Renal cortical epithelial cell (primary cell): ENCODE data around the gene CNTN5. TPM values are rescaled to one million over a fixed set of nuclear protein-coding genes. Genes with fewer than 3 reads are reported as not detected.

ENCODE experiments used
- DNase-seq: peaks from one replicate; pipeline ENCODE4 v3.0.0-alpha.2; 2011; ENCODE audit warnings: low read depth
- total RNA-seq: library from RNA; depleted of rRNA; stranded (reverse); fragments of >200 nt; gene quantifications from 2 replicates; pipeline ENCODE4 v1.2.3, GENCODE V29; 2014

Gene CNTN5
- total RNA-seq, 1 donor from 2014 or later: 0.10 TPM

DNA sequence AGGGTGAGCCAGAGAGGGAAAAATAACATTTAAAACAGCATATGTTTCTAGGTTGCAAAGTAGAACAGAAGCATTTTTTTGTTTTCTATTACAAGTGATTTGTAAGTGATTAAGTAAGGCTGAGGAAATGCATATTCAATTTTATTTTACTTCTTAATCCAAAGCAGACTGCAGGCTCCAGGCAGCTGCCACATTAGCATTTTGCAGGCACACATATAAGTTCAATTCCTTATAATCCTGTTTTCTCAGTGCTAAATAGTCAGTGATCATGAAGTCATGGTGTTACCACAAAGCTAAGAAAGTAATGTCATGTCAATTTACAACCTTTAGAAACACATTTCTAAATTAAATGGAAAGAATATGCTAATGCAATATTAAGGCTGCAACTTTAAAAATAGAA lies 149.8 kb downstream of the CNTN5 start:
- no peak for DNase-seq

DNA sequence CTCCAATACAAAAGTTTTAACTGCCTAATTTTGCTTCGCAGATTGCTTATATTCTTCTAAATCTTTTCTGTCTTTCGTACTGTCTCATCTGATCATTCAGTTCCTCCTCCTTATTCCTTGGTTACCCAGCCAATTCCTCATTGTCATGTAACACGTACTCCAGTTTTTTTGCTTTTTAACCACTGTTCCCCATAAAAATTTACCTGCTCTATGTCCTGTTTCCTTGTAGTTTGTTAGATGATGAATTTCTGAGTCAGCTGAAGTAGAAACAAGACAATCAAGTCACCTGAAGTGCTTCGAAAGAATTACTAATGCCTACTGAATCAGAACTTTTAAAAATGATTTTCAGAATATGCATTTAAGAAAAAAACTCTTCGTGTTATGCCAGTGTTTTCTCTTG lies 150.6 kb downstream of the CNTN5 start:
- no peak for DNase-seq

DNA sequence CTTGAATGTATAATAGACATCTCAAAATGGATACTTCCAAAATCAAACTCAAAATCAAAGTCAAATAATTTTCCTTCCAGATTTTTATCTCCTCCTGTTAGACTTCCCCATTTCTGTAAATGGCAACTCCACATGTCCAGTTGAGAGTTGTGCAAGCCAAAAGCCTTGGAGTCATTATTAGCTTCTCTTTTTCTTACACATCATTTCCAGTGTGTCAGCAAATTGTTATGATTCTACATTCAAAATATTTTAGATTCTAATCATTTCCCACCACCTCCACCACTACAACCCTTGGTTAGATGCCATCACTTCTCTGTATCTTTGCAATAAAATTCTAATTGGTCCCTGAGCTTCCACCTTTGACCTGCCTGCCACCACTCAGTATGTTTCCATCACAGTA lies 155.7 kb downstream of the CNTN5 start:
- DNase-seq: no peak

DNA sequence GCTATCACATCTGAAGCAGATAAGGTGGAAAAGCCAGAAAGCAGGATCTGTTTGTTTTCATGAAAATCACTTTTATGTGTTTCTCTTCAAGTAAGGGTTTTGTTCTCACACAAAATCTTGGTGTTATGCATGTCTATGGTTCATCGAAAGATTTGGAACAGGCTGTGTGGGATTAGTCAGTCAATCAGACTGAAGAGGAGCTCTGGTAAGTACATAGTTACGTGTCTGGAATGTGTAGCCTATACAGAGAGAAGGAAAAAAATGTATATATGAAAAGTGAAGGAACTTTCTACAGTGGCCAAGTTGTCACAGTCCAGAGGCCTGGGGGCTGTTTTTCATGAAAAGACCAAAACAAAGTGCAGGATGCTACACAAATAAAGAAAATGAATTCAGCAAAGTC lies 156.7 kb downstream of the CNTN5 start:
- DNase-seq: no peak

GRCh38 chr11:99184146-99184545 lies 163.4 kb downstream of the CNTN5 start:
- no peak for DNase-seq

- no peak for DNase-seq
Measured at GRCh38 chr11:99188221-99188620, 167.5 kb downstream of the CNTN5 start.

DNA sequence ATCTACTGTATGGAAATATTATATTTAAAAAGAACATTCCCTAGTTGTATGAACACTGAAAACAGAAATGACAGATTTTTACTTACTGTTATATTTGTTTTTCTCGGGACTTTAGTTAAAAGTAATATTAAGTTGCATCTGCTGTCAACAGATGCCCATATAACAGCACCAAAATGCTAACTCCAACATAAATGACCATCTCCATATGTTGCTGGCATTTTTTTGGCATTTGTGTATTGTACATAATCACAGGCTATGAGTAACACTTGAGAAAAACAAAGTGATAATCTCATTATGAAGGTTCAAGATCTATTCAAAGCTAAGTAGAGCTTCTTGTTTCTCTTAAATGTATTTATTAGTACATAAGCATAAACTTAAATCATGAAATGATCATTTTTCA lies 172.0 kb downstream of the CNTN5 start:
- DNase-seq: no peak

GRCh38 chr11:99197477-99197876 lies 176.7 kb downstream of the CNTN5 start:
- DNase-seq: no peak

DNA sequence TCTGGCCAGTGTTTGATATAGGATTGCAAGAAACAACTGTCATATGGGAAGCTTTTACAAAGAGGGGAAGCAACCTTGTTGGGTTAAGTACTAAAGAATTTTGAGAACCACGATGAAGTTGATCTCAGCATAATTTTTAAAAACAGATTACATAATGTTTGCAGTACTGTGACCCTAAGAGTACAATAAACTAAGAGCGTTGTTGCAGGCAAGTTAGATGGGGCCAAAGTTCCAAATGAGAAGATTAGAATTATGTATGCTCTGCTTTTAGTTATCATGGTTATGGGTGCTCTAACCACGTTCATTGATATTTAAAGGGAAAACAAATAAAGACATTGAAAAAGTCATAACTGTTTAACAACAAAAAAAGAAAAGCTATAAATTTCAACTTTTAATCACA lies 177.5 kb downstream of the CNTN5 start:
- DNase-seq: no peak

DNA sequence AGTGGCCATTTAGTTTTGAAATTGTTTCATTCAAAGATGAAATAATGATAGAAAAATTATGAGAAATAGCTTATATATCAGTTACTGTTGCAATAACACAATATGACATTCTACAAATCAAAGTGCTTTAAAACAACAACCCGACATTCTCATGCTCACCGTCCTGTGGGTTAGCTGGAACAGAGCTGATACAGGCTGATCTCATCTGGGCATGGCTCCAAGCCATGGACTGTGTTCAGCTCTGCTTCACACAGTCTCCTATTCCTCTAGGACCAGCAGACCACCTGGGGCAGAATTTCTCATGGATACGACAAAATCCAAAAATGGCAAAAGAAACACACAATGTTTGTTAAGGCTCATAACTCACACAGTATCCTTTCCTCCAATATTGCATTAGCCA lies 178.6 kb downstream of the CNTN5 start:
- DNase-seq: peak; percentile 2

- no peak for DNase-seq
Measured at GRCh38 chr11:99200720-99201119, 180.0 kb downstream of the CNTN5 start.

DNA sequence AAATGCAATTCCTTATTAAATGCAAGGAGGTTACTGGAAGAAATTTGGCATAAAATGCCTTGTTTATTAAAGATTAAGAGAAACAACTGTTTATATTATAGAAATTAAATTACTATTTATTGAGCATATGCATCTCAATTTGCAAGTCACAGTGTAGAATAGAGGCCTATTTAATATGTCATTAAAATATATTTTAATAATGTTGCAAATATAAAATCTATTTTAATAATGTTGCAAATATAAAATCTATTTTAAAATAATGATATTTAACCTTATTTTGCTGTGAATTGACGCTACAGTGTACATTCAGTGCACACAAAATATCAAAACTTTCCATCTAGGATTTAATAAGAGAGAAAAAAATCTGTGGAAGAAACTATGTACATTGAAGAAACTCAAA lies 188.1 kb downstream of the CNTN5 start:
- DNase-seq: no peak

DNA sequence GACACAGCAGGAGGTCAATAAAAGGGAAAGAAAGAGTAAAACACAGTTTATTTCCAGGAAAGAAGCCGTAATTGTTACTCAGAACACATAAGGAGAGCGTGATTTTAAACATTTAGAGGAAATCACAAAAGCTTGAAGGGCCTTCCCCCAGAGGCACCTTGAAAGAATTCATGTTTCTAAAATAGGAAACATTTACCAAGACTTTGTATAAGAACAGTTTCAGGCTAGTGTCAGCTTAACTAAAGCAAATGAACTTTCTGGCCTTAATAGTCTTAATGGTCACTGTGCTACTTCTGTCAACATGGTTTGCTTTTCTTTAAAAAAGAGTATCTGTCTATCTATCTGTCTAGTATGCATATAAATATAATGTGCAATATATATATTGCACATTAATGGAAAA lies 208.8 kb downstream of the CNTN5 start:
- no peak for DNase-seq

GRCh38 chr11:99234534-99234933 lies 213.8 kb downstream of the CNTN5 start:
- no peak for DNase-seq

DNA sequence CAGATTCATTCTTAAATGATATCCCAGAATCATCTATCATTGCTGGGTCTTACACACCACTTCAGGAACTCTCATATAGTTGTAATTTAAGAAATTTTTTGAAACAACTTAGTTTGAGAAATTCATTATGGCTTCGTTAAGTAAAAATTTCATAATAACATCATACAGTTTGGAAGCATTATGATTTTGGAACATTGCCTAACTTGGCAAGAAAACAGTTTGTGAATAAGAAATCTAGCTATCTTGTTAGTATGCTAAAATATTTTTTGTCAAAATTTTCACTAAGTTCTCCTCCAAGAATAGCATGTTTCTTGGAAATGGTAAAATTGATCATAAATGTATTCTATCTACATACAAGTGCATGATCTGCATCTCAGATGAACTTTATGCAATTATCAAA lies 217.7 kb downstream of the CNTN5 start:
- DNase-seq: no peak

DNA sequence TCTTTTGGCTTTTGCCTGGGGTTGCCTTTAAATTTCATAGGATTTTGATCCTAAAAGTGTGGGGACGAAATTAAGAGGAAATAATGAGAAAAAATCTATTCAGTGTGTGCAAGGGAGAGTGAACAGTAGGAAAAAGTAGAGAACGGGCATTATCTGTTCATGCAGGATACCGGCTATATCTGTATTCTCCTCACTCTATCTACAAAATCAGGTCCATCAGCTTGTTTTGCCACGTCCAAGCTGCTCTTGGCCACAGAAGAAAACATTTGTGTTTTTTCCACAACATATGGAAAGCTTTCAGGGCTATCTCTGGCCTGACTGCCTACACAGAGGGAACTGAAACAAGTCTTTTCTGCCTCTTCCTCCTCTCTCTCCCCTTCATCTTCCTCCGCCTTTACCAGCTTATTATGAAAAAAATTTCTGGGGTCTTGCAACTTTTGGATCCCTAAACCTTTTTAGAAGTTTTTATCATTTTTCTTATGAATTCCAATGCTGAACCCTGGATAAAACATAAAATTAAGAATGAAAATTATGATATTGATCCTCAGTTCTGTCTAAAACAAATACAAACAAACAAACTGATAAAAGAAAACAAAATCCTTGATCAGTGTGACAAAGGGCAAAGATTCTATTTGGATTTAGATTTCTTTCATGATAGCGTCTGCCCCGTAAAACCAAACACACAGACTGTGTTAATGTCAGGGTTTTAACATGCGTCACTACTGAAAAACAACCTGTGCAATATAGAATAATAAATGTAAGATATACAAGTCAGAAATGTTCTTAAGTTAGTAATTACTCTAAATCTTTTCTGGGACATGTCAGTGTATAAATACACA lies 219.7 kb downstream of the CNTN5 start:
- DNase-seq: no peak

DNA sequence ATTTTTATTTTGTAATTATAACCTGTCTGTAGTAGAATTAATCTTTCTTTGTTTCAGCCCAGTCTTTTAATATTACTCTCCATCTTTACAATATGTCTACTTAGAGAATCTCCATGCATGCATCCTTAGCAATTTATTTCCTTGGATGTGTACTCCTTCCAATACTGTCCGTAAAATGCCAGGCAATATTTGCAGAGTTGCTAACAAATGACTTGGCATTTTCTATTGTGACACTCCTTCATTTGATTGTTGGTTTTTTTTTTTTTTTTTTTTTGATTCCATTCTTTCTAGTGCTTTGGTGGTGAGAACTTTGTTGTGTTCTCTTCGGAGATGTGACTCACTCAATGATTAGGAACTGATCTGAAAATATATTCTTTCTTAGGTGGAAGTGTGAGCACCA lies 220.3 kb downstream of the CNTN5 start:
- DNase-seq: no peak

GRCh38 chr11:99244613-99245012 lies 223.9 kb downstream of the CNTN5 start:
- no peak for DNase-seq

DNA sequence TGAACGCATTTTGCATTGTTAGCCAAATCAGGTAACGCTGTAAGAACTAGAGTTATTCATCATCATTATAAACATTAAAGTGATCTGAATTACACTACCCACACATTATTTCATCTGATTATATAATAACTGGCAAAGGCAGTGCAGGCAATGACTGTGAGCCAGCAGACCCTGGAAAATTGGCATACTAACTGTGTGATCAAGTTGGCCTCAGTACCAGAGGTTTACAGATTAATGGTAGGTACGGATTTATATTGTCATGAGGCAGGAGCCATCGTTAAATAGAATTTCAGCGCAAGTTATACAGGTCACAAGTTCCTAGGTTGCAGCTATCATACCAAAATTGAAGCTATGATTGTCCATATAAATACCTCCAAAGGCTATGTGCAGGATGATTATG lies 225.4 kb downstream of the CNTN5 start:
- no peak for DNase-seq

DNA sequence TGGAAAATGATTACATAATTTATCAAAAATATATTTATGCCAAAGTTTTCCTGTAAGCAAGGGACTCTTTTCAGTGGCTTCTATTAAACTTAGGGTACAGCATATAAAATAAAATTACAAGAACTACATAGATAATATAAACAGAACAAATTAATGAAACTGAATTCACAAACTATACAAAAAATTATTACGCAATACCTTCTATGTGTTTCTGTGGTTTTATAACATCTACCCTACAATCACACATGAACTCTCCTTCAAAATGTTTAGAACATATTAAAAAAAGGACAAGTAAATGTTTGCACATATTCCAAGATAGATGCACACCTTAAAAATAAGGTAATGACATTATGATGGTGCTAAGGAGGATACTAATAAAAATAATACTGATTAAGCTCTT lies 235.9 kb downstream of the CNTN5 start:
- no peak for DNase-seq

DNA sequence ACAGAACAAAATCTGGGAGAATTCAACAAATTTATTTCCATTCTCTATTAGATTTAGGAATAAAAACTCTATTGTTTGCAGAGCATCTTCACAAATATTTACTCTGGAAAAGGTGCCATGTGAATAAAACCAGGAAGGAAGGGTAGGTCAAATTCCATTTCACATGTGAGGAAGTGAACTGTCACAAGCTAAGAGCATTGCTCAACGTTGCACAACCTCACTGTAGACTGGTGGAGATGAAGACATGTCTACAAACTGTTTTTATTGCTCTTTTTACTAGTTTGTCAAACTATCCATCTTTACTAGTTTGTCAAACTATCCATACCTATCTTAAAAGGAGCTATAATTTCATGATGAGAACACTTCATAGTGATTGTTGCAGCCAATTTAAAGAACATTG lies 236.4 kb downstream of the CNTN5 start:
- peak; percentile 14 for DNase-seq

DNA sequence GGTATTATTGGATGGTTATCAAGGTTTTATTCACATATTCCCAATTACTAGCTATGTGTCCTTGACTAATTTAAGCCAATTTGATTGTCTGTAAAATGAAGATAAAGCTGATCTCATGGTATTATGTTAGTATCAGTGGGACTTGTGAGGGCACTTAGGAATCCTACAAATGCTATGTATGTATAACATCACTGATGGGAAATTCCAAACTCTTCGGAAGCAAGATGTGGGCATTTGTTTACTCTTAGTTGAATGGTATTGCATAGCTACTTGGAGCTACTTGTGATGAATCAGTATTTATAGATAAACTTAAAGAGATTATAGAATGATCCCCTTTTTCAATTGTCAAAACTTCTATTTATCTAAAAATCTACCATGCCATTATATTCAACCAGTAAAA lies 239.9 kb downstream of the CNTN5 start:
- DNase-seq: no peak

GRCh38 chr11:99268886-99269285 lies 248.1 kb downstream of the CNTN5 start:
- DNase-seq: no peak

GRCh38 chr11:99271527-99271926 lies 250.8 kb downstream of the CNTN5 start:
- DNase-seq: no peak
